ENCODE results near the gene SLC45A2. TPM values are rescaled to one million over a fixed set of nuclear protein-coding genes. Genes with fewer than 3 reads are reported as not detected.
A peak's percentile ranks its signal among the peaks of the same experiment; 100 is the strongest.

The SLC45A2 gene
- total RNA-seq, 1 experiment from 2014 or later: not detected

DNA sequence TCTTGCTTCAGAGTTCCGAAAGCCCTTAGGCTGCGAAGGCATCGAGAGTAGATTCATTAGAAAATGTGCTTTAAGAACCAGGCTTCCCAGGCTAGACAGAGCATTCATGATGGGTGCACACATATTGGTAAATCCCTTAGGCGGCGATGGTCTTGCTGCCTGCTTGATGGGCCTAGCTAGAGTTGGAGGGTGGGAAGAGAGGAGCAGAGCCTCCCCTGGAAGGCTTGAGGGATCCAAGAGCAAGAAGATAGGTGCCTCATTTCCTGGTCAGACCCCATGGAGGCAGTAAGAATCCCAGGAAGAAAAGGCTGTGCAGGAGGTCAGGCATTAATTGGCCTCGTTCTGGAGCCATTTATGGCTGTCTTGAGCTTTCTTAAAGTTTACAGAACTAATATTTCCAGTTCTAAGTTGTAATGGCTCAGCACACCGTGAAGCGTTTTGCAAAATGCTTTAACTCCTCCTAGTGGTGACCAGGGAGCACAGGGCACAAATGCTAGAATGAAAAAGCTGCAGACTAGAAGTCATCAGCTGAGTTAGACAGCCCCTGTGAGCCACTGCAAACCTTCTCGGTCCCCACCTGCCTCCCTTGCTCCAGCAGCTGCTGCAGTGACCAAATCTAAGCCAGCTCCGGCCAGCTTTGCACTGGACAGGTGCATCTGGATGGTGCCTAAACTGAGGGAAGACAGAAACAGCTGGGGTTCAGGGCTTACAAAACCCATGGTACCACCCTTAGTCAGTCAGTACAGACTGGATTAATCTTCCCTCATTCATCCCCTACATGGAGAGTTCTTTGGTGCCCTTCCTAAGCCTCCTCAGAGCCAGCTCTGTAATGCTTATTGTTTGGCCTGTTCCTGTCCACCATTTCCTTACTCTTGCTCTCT is 14.7 kb downstream of the SLC45A2 start:
- H4K8ac ChIP-seq (replicated peaks; ENCODE audit: insufficient read length, low read depth, low read length): no peak overlapping the region
- Mint-ChIP-seq H3K4me3 (no peak overlapping the region), H3K9me3 (no peaks in the 10 kb centered on the region), H3K4me1 (peaks cover 12 to 23% of the 10 kb centered on the region in 2 experiments), H3K27ac (no peak overlapping the region), H3K27me3 (ENCODE audit: low read depth) (no peaks in the 10 kb centered on the region), H3K36me3 (ENCODE audit: insufficient read depth in 1 of 3, low read depth in 3 of 3) (no peaks in the 10 kb centered on the region)
- no peak overlapping the region for H2BK120ac ChIP-seq (ENCODE audit: low read depth, low read length, poor library complexity, severe bottlenecking)
- no peak overlapping the region for H3K4ac ChIP-seq (ENCODE audit: low read depth, low read length)
- no peak overlapping the region for H2AFZ ChIP-seq (ENCODE audit: low read length)
- no peak overlapping the region for H4K91ac ChIP-seq (ENCODE audit: insufficient read length, low read depth, low read length)
- DNase-seq: peak; percentile 51
- no peak overlapping the region for H3K14ac ChIP-seq (ENCODE audit: insufficient read depth, low read length)
- no peak overlapping the region for H3T11ph ChIP-seq (ENCODE audit: low read length)
- H3K9me3 ChIP-seq (ENCODE audit: control insufficient read depth, low read depth, low read length): no peaks in the 10 kb centered on the region
- WGBS (ENCODE audit: extremely low coverage, insufficient read length, low lambda C conversion rate): no CpG with 5 or more reads among the region's 10 CpGs
- H3K79me1 ChIP-seq (ENCODE audit: insufficient read depth, low read depth, low read length, poor library complexity, severe bottlenecking): no peaks in the 10 kb centered on the region
- no peak overlapping the region for H2BK15ac ChIP-seq (ENCODE audit: low read depth, low read length)
- TF ChIP-seq, protein P1, sequence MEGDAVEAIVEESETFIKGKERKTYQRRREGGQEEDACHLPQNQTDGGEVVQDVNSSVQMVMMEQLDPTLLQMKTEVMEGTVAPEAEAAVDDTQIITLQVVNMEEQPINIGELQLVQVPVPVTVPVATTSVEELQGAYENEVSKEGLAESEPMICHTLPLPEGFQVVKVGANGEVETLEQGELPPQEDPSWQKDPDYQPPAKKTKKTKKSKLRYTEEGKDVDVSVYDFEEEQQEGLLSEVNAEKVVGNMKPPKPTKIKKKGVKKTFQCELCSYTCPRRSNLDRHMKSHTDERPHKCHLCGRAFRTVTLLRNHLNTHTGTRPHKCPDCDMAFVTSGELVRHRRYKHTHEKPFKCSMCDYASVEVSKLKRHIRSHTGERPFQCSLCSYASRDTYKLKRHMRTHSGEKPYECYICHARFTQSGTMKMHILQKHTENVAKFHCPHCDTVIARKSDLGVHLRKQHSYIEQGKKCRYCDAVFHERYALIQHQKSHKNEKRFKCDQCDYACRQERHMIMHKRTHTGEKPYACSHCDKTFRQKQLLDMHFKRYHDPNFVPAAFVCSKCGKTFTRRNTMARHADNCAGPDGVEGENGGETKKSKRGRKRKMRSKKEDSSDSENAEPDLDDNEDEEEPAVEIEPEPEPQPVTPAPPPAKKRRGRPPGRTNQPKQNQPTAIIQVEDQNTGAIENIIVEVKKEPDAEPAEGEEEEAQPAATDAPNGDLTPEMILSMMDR (conservative IDR thresholded peaks at IDR 0.05): peak; percentile 86
- no peak overlapping the region for H3K18ac ChIP-seq (ENCODE audit: insufficient read length, low read depth, low read length)
- H3K23ac ChIP-seq (ENCODE audit: insufficient read length, low read depth, low read length): no peak overlapping the region
- no peaks in the 10 kb centered on the region for H3K4me1 ChIP-seq (ENCODE audit: insufficient read depth, low read length)
- no peak overlapping the region for H2BK20ac ChIP-seq (ENCODE audit: low read depth, low read length, poor library complexity, severe bottlenecking)
- H3K4me2 ChIP-seq (ENCODE audit: insufficient read depth, insufficient read length, low read length): no peak overlapping the region
- no peak overlapping the region for H2BK5ac ChIP-seq (ENCODE audit: insufficient read length, low read length)
- no peaks in the 10 kb centered on the region for H4K20me1 ChIP-seq (ENCODE audit: control insufficient read depth, insufficient read depth, insufficient read length)
- H3K23me2 ChIP-seq (ENCODE audit: insufficient read length, low read depth, low read length, poor library complexity, severe bottlenecking): no peaks in the 10 kb centered on the region
- H2BK12ac ChIP-seq (ENCODE audit: insufficient read length, low read depth, low read length): no peak overlapping the region
- H3K56ac ChIP-seq (ENCODE audit: insufficient read length, low read depth, low read length): no peak overlapping the region
- no peak overlapping the region for H2AK5ac ChIP-seq (ENCODE audit: insufficient read length, low read length)
- H3K27ac ChIP-seq (ENCODE audit: insufficient read length, low read depth, low read length): no peak overlapping the region
- H3K9ac ChIP-seq (ENCODE audit: extremely low read depth, insufficient read length, low read length): no peak overlapping the region
- H3K79me2 ChIP-seq (ENCODE audit: insufficient read depth, low read length): no peaks in the 10 kb centered on the region
- no peaks in the 10 kb centered on the region for H3K27me3 ChIP-seq (ENCODE audit: insufficient read depth, low read length)
- H4K5ac ChIP-seq (ENCODE audit: insufficient read length, low read depth, low read length): no peak overlapping the region
